Stimulated activated CD4-positive, alpha-beta T cell treated with anti-CD3 and anti-CD28 coated beads, Interleukin-4, amount 100 ng/mL, for 48 hours (primary cell): ENCODE measurements around the gene KCNMA1.

Experiments used
- DNase-seq, 2 donors: peaks; one replicate each; pipeline ENCODE4 v3.0.0-alpha.2; 2020; ENCODE audit warnings: low read depth in 2 of 2

Gene KCNMA1

GRCh38 chr10:77634939-77635338 is 2.7 kb downstream of the KCNMA1 start:
- DNase-seq = no peak

GRCh38 chr10:77633376-77633775 is 4.2 kb downstream of the KCNMA1 start:
- no peak for DNase-seq

GRCh38 chr10:77631241-77631640 is 6.4 kb downstream of the KCNMA1 start:
- DNase-seq = no peak

GRCh38 chr10:77630507-77630848 is 7.1 kb downstream of the KCNMA1 start:
- no peak for DNase-seq

GRCh38 chr10:77629775-77630506 is 7.7 kb downstream of the KCNMA1 start:
- DNase-seq = no peak

- no peak for DNase-seq
Observed at GRCh38 chr10:77628906-77629730, 8.5 kb downstream of the KCNMA1 start.

- DNase-seq = no peak
Observed at GRCh38 chr10:77626266-77626935, 11.2 kb downstream of the KCNMA1 start.

GRCh38 chr10:77625379-77625778 is 12.2 kb downstream of the KCNMA1 start:
- no peak for DNase-seq

DNA sequence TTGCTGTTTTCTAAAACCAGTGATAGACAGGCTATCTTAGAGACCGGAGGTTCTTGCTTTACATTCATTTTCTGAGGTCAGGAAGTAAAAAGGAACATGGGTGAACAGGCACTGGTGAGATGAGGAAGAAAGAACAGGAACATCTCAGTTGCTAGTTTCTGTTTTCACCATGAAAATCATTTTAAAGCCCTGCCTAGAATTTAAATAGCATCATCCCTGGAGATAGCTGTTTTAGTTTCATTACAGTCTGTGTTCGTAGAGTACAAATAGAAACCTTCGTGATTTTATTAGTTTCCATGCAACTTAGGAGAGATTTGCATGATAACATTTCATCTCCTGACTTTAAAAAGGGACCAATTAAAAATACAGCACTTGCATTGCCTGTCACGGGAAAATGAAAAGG is 14.7 kb downstream of the KCNMA1 start:
- DNase-seq = no peak

- no peak for DNase-seq
Observed at GRCh38 chr10:77620731-77621130, 16.9 kb downstream of the KCNMA1 start.

GRCh38 chr10:77619964-77620703 is 17.5 kb downstream of the KCNMA1 start:
- DNase-seq = no peak

- no peak for DNase-seq
Observed at GRCh38 chr10:77618117-77618516, 19.5 kb downstream of the KCNMA1 start.

DNA sequence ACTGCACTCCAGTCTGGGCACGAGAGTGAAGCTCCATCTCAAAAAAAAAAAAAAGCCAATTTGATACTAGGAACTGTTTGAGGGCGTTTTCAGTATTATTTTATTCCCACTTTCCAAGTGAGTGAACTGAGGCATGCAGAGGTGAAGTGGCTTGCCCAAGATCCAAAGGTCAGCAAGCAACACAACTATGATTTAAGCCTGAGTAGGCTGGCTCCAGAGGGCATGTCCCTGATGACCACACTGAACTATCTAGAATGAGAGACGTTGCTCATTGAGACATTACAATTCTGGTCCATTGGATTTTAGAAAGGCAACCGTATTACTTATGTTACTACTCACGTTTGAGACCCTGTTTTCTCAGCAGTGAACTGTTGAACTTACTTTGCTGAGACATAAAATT is 20.8 kb downstream of the KCNMA1 start:
- DNase-seq = no peak

DNA sequence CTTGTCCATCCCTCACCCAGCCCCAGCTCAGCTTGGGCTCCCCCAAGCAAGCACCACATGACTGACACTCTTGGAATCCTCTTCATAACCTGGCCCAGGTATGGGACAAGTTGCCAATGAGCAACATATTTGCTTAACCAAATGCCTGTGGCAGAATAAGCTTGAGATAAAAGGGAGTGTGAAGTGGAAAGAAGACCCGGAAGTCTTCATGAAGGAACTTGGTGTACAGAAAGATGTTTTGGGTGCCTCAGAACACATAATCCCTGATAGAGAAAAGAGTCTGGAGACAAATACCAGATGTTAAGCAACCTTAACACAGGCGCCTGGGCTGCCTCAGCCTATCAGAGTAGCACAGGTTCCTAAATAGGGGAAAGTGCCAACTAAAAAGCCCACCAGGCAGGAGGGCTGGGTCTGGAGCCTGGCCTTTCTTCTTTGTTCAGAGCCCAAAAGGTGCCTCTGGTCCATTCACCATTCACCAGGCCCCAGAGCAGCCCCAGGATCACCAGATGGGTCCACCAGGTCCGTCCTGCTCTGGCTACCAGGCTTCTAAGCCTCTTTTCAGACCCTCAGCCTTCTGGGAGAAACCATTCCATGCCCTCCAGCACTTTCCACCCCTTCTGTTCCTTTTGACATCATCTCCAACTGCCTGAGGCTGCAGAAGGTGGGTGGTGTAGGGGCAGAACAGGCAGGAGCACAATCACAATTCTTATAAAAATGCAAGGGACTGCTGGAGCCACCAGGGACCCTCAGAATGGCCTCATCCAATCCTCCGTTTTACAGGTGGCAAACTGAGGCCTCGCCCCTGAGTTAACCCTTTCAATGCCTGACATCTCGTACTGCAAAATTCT is 22.6 kb downstream of the KCNMA1 start:
- no peak for DNase-seq

DNA sequence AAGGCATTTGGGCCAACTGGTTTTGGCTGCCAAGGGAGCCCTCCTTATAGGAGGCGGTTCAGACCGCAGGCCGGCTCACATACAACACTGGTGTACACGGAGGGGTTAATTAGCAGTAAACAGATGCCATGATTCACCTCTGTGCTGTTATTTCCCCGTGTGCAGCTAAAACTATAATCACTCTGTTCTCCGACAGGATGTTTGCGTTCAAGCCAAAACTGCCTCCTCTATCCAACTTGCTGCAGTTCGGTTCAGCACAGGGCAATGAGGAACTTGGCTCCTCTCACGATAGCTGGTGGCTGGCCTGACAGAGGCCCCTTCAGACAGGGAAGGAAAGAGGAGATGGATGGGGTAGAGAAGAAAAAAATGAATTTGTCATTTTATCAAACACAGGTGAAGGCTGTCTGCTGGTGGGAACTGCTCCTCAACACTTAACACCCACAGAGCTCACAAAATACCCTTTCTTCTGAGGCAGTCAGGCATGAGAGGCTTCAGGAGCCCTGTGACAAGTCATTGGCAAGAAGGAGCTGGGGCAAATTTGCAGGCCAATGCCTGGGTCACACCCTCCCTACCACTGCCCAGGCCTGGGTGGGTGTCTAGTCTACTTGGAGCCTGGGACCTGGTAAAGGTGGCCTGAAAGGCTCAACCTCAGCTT is 24.0 kb downstream of the KCNMA1 start:
- DNase-seq = no peak

GRCh38 chr10:77611670-77612069 is 25.9 kb downstream of the KCNMA1 start:
- DNase-seq = no peak

DNA sequence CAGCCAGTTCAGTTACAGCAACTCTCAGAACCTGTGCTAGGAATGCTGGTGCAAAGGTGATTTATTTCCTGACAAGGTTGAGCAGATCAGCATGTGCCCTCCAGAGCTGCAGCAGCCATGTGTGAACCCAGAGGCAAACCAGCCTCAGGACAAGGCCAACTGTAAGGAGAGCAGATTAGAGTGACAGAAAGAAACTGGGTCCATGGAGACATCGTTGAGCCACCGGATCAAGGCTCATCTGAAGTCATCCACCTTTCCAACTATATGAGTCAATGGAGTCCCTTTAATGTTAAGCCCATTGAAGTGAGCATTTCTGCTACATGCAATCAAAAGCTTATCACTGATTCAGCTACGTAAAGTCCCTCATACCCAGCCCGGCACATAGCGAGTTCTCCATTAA is 26.4 kb downstream of the KCNMA1 start:
- no peak for DNase-seq

GRCh38 chr10:77609781-77610272 is 27.8 kb downstream of the KCNMA1 start:
- no peak for DNase-seq

GRCh38 chr10:77608281-77608680 is 29.3 kb downstream of the KCNMA1 start:
- no peak for DNase-seq

DNA sequence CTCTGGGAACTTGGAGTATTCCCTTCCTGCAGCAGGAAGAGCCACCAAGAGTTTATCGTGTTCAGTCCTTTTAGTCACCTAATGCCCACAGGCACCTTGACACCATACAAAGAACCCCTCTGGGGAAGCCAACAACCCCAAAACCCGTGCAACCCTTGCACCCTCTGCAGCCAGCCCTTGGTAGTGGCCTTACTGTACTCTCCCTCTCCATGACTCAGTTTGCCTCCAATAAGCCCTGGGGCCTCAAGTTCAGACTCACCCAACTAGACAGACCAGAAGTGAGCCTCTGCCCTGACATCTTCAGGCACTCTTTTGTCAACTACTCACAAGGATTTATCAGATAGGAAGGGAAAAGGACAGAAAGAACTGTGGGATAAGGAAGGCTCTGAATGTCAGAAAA is 30.9 kb downstream of the KCNMA1 start:
- no peak for DNase-seq
